22Rv1 (cell line): ENCODE measurements around the gene PHF21A.

ENCODE experiments used
- CTCF ChIP-seq: fragments of 450-650 bp; IDR thresholded peaks from 2 replicates; pipeline ENCODE4 v1.5.1; 2017; ENCODE audit warnings: mild to moderate bottlenecking
- ZFX ChIP-seq: fragments of 450-650 bp; IDR thresholded peaks from 2 replicates; pipeline ENCODE4 v1.6.1; 2017; ENCODE audit warnings: antibody characterized with exemption, borderline replicate concordance

GRCh38 chr11:45900916-45901617 is 220.2 kb downstream of the PHF21A start:
- TF ChIP-seq CTCF: no peak
- TF ChIP-seq ZFX: no peak
